HepG2 (cell line): ENCODE results near the gene PIK3C2B. TPM values are rescaled to one million over a fixed set of nuclear protein-coding genes. Genes with fewer than 3 reads are reported as not detected.

ENCODE experiments used
- ATAC-seq: fragments of 200-7000 bp; cut with Tn5 transposase; 3 replicates; pipeline ENCODE4 v1.9.1; 2020; ENCODE audit warnings: mild to moderate bottlenecking, moderate library complexity
- BruUV-seq: library from RNA; stranded (reverse); fragments of 400-500 nt; replicated peaks from 2 replicates; lab custom pipeline; 2021; lab: Mats Ljungman, UMichigan
- CTCF ChIA-PET: fragments of 300-600 bp; formaldehyde crosslinking; extraction: SDS; loops from one replicate; lab custom pipeline; 2021; ENCODE audit warnings: low total read pairs, inconsistent platforms, low intra/inter-chr PET ratio; lab: Yijun Ruan, JAX
- POLR2A ChIA-PET: fragments of 350-600 bp; sonication (Branson Sonifier 250); formaldehyde crosslinking; loops from one replicate; lab custom pipeline; 2020; ENCODE audit warnings: antibody characterized with exemption, inconsistent platforms; lab: Yijun Ruan, JAX
- DNase-seq: peaks from one replicate; pipeline ENCODE4 v3.0.0-alpha.2; 2015; ENCODE audit warnings: low spot score
- FAIRE-seq: peaks from 3 replicates; lab custom pipeline; 2011; peaks lifted over from hg19 to GRCh38; lab: Jason Lieb, UNC
- H2AFZ ChIP-seq: one replicate; pipeline ENCODE4 v1.6.1; 2011; ENCODE audit warnings: low read length, inconsistent platforms
- H3K27ac ChIP-seq: fragments of 300-600 bp; 3 replicates; pipeline ENCODE4 v1.8.0; 2011; ENCODE audit warnings: mixed run types, mild to moderate bottlenecking, mixed read lengths, low read length, inconsistent platforms; ENCODE audit not compliant: insufficient read depth; ENCODE audit errors: extremely low read length
- H3K27me3 ChIP-seq, 2 experiments: fragments of 200-600 bp in 1 of 2; 2 replicates in 1 of 2; 3 replicates in 1 of 2; pipeline versions ENCODE4 v1.6.0 to v1.8.0; 2011; ENCODE audit warnings: low read length in 2 of 2, mild to moderate bottlenecking in 2 of 2, moderate library complexity in 2 of 2, inconsistent platforms in 1 of 2; ENCODE audit not compliant: insufficient read depth in 2 of 2, control insufficient read depth in 1 of 2
- H3K36me3 ChIP-seq, 2 experiments: fragments of 200-600 bp in 1 of 2; replicated peaks in 1 of 2; 2 replicates in 1 of 2; 3 replicates in 1 of 2; pipeline versions ENCODE4 v1.5.1 to v1.8.0; 2011; ENCODE audit warnings: low read length in 2 of 2, inconsistent platforms in 1 of 2; ENCODE audit not compliant: insufficient read depth in 2 of 2, control insufficient read depth in 1 of 2
- H3K4me1 ChIP-seq: 2 replicates; pipeline ENCODE4 v1.5.1; 2012; ENCODE audit warnings: low read length, inconsistent platforms; ENCODE audit not compliant: insufficient read depth
- H3K4me2 ChIP-seq: 2 replicates; pipeline ENCODE4 v1.6.0; 2011; ENCODE audit warnings: low read depth, low read length, inconsistent platforms
- H3K4me3 ChIP-seq, 3 experiments: fragments of 200-600 bp in 1 of 3; sonication (generic), shearing (Covaris generic) in 1 of 3; replicated peaks in 1 of 3; 2 replicates each; pipeline ENCODE4 v1.5.1; 2011 to 2016; ENCODE audit warnings: low read length in 3 of 3, inconsistent platforms in 2 of 3, low read depth in 2 of 3, mild to moderate bottlenecking in 2 of 3, control low read depth in 1 of 3, mixed read lengths in 1 of 3; ENCODE audit not compliant: insufficient read depth in 1 of 3
- H3K79me2 ChIP-seq: one replicate; pipeline ENCODE4 v1.6.1; 2011; ENCODE audit warnings: low read length, inconsistent platforms; ENCODE audit not compliant: insufficient read depth
- H3K9ac ChIP-seq: 2 replicates; pipeline ENCODE4 v1.6.0; 2011; ENCODE audit warnings: mild to moderate bottlenecking, low read depth, low read length, inconsistent platforms; ENCODE audit not compliant: insufficient read depth
- H3K9me3 ChIP-seq: 2 replicates; pipeline ENCODE4 v1.5.1; 2012; ENCODE audit warnings: mild to moderate bottlenecking, low read length
- H4K20me1 ChIP-seq: 2 replicates; pipeline ENCODE4 v1.6.0; 2011; ENCODE audit warnings: inconsistent platforms, mild to moderate bottlenecking, low read length, moderate library complexity; ENCODE audit not compliant: insufficient read depth
- ARID3A ChIP-seq: IDR thresholded peaks from 2 replicates; pipeline ENCODE4 v1.6.1; 2012; ENCODE audit warnings: low read depth, low read length, improper control_type of control experiment
- ARNT ChIP-seq: fragments of 450-650 bp; IDR thresholded peaks from 2 replicates; pipeline ENCODE4 v1.6.1; 2017
- IRX3 ChIP-seq: sonication (generic); formaldehyde crosslinking; IDR thresholded peaks from 2 replicates; pipeline ENCODE4 v1.8.1; 2023; ENCODE audit warnings: mild to moderate bottlenecking, low read depth, missing genetic modification reagents, borderline replicate concordance
- KLF11 ChIP-seq: IDR thresholded peaks from 2 replicates; pipeline ENCODE4 v1.6.1; 2016; ENCODE audit warnings: missing compliant biosample characterization
- RXRB ChIP-seq: IDR thresholded peaks from 2 replicates; pipeline ENCODE4 v1.6.1; 2016; ENCODE audit warnings: borderline replicate concordance, missing genetic modification reagents, missing compliant biosample characterization
- SIX4 ChIP-seq: sonication (generic); formaldehyde crosslinking; IDR thresholded peaks from 2 replicates; pipeline ENCODE4 v1.4.0; 2020; ENCODE audit warnings: missing genetic modification reagents
- SOX6 ChIP-seq, 2 experiments: fragments of 450-650 bp in 1 of 2; sonication (generic) in 1 of 2; formaldehyde crosslinking in 1 of 2; IDR thresholded peaks; 2 replicates each; pipeline versions ENCODE4 v1.4.0 to v1.6.1; 2017 to 2020; ENCODE audit warnings: antibody characterized with exemption in 1 of 2, mild to moderate bottlenecking in 1 of 2, missing genetic modification reagents in 1 of 2
- TOE1 ChIP-seq: sonication (generic); formaldehyde crosslinking; IDR thresholded peaks from 2 replicates; pipeline ENCODE4 v1.4.0; 2020; ENCODE audit warnings: mild to moderate bottlenecking, missing genetic modification reagents
- ZBTB21 ChIP-seq: sonication (generic); formaldehyde crosslinking; IDR thresholded peaks from 2 replicates; pipeline ENCODE4 v1.4.0; 2020; ENCODE audit warnings: missing genetic modification reagents
- ZNF235 ChIP-seq: sonication (generic); formaldehyde crosslinking; IDR thresholded peaks from 2 replicates; pipeline ENCODE4 v1.8.1; 2023; ENCODE audit warnings: mild to moderate bottlenecking, missing genetic modification reagents, borderline replicate concordance
- ZNF441 ChIP-seq: sonication (generic); formaldehyde crosslinking; IDR thresholded peaks from 2 replicates; pipeline ENCODE4 v1.7.0; 2021; ENCODE audit warnings: missing genetic modification reagents, borderline replicate concordance
- ZNF589 ChIP-seq: sonication (generic); formaldehyde crosslinking; conservative IDR thresholded peaks from 2 replicates; pipeline ENCODE4 v1.8.0; 2022; ENCODE audit warnings: mild to moderate bottlenecking, moderate library complexity, missing genetic modification reagents
- ZNF639 ChIP-seq: conservative IDR thresholded peaks from 2 replicates; pipeline ENCODE4 v1.6.1; 2018; ENCODE audit warnings: missing genetic modification reagents
- ZNF883 ChIP-seq: sonication (generic); formaldehyde crosslinking; IDR thresholded peaks from 2 replicates; pipeline ENCODE4 v1.5.1; 2020; ENCODE audit warnings: mild to moderate bottlenecking, missing genetic modification reagents; ENCODE audit errors: not compliant biosample characterization
- WGBS: methylation state at CpG from one replicate; pipeline ENCODE4 v1.1.6; 2017; ENCODE audit warnings: low lambda C conversion rate; 5-methylcytosine and 5-hydroxymethylcytosine counted together
- in situ Hi-C: cut with HindIII; loops from 2 replicates; pipeline ENCODE4 v1.10.0; 2017; ENCODE audit warnings: low pct_unique_long_range_greater_than_20kb; ENCODE audit not compliant: extremely low pct_ligation_motif_present
- intact Hi-C: fragments of 100-400 bp; cut with micrococcal nuclease; formaldehyde crosslinking; loops from one replicate; pipeline ENCODE4 v1.10.0; 2022; ENCODE audit not compliant: unreplicated experiment
- polyA plus RNA-seq, 8 experiments: library from polyadenylated mRNA; depleted of rRNA in 3 of 8; stranded (reverse) in 7 of 8; unstranded in 1 of 8; fragments of >200 nt; fragmentation: Illumina TruSeq in 4 of 8; extraction: Trizol in 4 of 8; gene quantifications; 2 replicates each; pipeline versions ENCODE4 v1.2.1 to v1.2.3, GENCODE V29; 2011 to 2016; ENCODE audit warnings: low read depth in 4 of 8, missing spikeins in 1 of 8, mixed read lengths in 1 of 8; ENCODE audit not compliant: insufficient read depth in 1 of 8
- total RNA-seq, 5 experiments: library from RNA; depleted of rRNA; stranded (reverse); fragments of >200 nt; fragmentation: Illumina TruSeq; extraction: Trizol; gene quantifications; 2 replicates each; pipeline ENCODE4 v1.2.3, GENCODE V29; 2016; ENCODE audit warnings: low read depth in 1 of 5

The PIK3C2B gene
- total and polyA plus RNA-seq, 2 of the 13 experiments (the other 11 are each of a cell fraction or from before 2014, with no cell fraction given): 3.4 to 4.5 TPM

- TF ChIP-seq RXRB (CRISPR knock-in tag) (peak; percentile 58; the same call in 1 of the 2 replicates), ARNT (no peak), IRX3 (CRISPR knock-in tag) (peak; percentile 66; the same call in 1 of the 2 replicates)
- TF ChIP-seq, all 625 proteins: peak for 371
Measured at GRCh38 chr1:204516180-204516879, 21.7 kb upstream of the PIK3C2B start, which contains the start of gene MDM4 (continued).

GRCh38 chr1:204514828-204515227 is 20.2 kb upstream of the PIK3C2B start:
- CTCF ChIA-PET: no interaction called here
- H2AFZ ChIP-seq: no peak overlapping the region
- WGBS: 38% methylated on average over 2 of the region's 2 CpGs
- H3K4me3 ChIP-seq: no peak overlapping the region
- H3K79me2 ChIP-seq: peaks cover 35% of the 10 kb centered on the region
- no peak overlapping the region for H3K4me2 ChIP-seq
- no peaks in the 10 kb centered on the region for H4K20me1 ChIP-seq
- no peak overlapping the region for H3K9ac ChIP-seq
- ATAC-seq (no peak), DNase-seq (no peak), FAIRE-seq (no peak)
- peaks cover 0 to 9% of the 10 kb centered on the region in 2 experiments; a peak in 1 of 5 replicates for H3K36me3 ChIP-seq
- no TSS peak for BruUV-seq
- no peak overlapping the region for H3K27ac ChIP-seq
- intact Hi-C loops: no loop called here
- peaks cover 29% of the 10 kb centered on the region for H3K4me1 ChIP-seq
- H3K9me3 ChIP-seq: no peaks in the 10 kb centered on the region
- no peaks in the 10 kb centered on the region; a peak in 1 of 5 replicates for H3K27me3 ChIP-seq
- TF ChIP-seq ZBTB21 (CRISPR knock-in tag) (no peak), KLF11 (no peak), ARID3A (no peak), TOE1 (no peak), ZNF589 (CRISPR knock-in tag) (no peak), ZNF235 (CRISPR knock-in tag) (no peak), SIX4 (CRISPR knock-in tag) (no peak), ZNF441 (CRISPR knock-in tag) (no peak), ZNF639 (CRISPR knock-in tag) (no peak), SOX6 (IDR thresholded peaks at IDR 0.05) (no peak), SOX6 (CRISPR knock-in tag; IDR thresholded peaks at IDR 0.05) (no peak), ZNF883 (no peak)
- in situ Hi-C loops: no loop called here
- POLR2A ChIA-PET: interaction anchor here (2.5 to 4.4 kb wide), 2 partner anchors 9 to 21 kb away, joined by 21 to 103 read pairs; partner anchors contain the start of gene PIK3C2B
